AG09319 (cell line): Measurements from ENCODE around the gene KCND3.

Experiments used
- DNase-seq: peaks from one replicate; pipeline ENCODE4 v3.0.0-alpha.2; 2010; ENCODE audit warnings: low read depth; ENCODE audit errors: extremely low read depth
- TF ChIP-seq, protein P1 (sequence below): IDR thresholded peaks from 2 replicates; pipeline ENCODE4 v1.5.1; 2011; ENCODE audit warnings: low read depth, mild to moderate bottlenecking, inconsistent platforms, low read length, moderate library complexity

Gene KCND3

DNA sequence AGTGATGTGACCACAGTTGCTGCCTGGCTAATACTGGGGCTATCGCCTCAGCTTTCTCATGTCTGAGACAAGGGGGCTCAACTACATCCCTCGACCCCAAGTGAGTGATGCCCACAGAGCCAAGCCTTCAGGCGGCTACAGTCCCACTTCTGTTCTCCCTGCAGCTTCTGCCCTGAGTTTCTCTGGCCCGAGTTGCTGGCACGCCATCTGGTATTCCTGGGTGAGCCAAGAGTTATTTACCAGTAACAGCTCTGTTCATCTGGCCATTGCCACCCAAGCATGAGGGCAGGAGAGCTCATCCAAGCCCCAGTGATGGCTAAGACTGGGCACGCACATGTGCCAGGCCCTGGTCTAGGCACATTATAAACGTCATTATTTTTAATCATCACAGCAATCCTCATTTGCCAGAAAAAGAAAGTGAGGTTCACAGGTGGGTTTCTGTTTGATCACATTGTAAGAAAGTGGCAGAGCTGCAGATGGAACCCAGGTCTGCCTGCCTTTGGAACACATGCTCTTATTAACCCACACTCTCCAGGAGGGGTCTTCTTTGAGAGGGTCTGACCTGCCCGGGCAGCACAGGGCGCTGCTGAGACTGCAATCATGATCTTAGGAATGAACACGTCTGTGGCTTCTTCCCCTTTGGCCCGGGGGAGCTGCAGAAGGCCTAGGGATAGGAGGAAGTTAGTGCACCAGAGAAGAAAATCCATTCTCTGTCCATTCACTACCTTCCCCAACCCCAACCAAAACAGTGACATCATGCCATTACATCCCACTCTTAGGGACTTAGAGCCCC, 27.5 kb downstream of the KCND3 start:
- TF ChIP-seq, protein P1, sequence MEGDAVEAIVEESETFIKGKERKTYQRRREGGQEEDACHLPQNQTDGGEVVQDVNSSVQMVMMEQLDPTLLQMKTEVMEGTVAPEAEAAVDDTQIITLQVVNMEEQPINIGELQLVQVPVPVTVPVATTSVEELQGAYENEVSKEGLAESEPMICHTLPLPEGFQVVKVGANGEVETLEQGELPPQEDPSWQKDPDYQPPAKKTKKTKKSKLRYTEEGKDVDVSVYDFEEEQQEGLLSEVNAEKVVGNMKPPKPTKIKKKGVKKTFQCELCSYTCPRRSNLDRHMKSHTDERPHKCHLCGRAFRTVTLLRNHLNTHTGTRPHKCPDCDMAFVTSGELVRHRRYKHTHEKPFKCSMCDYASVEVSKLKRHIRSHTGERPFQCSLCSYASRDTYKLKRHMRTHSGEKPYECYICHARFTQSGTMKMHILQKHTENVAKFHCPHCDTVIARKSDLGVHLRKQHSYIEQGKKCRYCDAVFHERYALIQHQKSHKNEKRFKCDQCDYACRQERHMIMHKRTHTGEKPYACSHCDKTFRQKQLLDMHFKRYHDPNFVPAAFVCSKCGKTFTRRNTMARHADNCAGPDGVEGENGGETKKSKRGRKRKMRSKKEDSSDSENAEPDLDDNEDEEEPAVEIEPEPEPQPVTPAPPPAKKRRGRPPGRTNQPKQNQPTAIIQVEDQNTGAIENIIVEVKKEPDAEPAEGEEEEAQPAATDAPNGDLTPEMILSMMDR, result no peak
- no peak for DNase-seq

DNA sequence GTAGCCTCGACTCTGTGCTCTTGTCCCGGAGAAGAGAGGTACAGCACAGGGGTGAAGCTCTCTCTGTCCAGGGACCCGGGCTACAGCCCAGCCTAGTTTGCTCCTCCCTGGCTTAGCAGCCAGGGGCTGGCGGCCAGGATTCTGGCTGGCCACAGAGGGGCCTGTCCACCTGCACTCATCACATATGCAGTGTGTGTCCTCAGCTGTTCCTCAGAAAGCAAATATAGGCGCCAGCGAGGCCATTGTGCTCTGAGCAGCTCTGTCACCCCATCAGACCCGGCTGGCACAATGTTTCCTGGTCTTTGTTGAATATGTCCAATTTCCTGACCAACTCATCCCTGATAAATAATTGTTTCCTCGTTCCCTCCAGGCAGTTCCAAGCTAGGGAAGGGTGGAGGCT, 28.5 kb downstream of the KCND3 start:
- TF ChIP-seq, protein P1, result no peak
- no peak for DNase-seq

DNA sequence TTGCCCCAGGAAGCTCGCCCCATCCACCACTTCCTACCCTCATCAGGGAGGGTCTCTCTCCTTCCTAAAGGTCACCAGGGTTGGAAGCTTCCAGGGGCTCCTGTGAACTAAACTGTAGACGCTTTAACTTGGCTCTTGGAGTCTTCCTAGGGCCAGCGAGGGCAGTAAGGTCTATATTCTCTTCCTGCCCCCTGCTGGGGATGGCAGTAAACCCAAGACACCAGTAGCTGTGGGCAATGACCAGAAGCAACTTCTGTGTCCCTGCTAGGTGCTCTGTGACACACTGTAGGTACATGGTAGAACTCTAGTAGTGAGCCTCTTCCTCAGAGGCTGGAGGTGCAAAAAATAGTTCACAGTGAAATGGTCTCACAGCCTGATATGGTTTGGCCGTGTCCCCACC, 30.0 kb downstream of the KCND3 start:
- DNase-seq, result no peak
- TF ChIP-seq, protein P1, result no peak

DNA sequence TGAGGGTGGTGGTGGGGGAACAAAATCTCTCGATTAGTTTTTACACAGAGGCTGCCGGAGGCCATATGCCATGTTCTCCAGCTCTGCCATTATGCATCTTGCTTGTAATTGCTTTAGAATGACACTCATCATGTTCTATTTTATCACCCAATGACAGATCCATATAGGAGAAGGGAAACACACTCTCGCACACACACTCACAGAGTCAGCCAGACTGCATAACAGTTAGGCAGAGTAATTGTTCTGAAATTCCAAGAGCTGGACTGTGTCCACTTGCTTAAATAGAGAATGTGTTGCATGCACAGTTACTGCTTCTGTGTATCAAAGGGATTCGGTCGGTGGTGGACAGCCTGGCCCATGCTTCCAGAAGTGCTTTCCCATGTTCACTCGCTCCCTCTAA, 30.6 kb downstream of the KCND3 start:
- no peak for DNase-seq
- TF ChIP-seq, protein P1, result no peak

DNA sequence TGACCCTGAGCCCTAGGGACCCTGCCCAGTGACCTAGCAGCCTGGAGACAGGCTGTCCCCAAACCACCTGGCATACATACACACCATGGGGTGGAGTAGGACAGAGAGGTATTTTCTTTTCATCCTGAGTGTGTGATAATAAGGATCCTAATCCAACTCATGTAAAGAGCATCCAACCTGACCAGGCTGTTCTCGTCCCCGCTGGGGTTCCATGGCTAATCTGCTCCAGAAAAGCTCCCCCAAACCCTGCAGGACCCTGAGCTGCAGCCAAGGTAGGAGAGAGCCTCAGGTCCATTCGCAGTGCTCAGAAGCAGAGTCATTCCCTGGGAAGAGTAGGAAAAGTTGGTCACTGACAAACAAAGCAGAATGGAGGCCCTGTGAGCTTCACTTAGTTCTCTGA, 31.4 kb downstream of the KCND3 start:
- no peak for DNase-seq
- TF ChIP-seq, protein P1, result no peak

DNA sequence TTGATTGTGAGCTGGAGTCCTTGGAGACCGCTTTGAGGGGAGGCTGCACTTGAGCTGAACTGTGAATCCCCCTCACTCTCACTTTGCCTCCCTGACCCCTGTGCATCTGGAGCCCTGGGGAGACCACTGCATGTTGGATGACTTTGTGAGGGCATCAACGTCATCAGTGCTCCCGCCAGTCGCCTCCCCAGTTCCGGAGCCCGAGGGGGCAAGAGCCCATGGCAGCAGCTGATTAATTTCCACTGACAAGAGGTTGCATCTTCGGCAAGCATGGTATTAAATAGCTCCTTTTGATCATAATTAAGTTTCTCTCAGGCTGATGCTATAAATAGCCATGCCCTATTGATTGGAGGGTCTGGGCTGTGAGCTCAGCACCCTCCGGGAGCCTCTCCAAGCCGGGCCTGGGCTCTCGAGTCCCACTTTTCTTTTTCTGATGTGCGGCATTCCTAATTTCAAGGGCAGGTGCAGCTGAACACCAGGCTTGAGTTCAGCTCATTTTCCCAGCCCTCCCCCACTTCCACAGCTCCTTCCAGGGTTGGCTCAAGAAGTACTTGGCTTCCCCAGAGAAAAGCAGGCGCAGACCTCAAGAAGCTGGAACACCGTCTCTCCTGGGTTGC, 33.2 kb downstream of the KCND3 start:
- no peak for DNase-seq
- TF ChIP-seq, protein P1, result no peak

DNA sequence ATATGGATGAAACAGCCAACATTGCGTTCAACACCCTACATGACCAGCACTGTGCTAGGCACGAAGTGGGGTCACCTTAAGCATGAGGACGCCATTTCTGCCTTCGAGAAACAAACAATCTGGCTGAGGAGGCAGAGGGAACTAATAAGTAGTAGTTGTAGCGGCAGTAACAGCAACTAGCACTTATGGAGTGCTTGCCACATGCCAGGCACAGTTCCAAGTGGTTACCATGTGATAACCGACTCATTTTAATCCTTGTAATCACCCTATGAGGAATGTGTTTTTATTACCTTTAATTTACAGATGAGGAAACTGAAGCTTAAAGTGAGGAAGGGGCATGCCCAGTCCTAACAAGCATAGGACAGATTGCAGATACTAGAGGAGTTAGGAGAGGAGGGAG, 33.7 kb downstream of the KCND3 start:
- no peak for DNase-seq
- TF ChIP-seq, protein P1, result no peak
